Activated CD4-positive, alpha-beta T cell treated with anti-CD3 and anti-CD28 coated beads, Interleukin-2, amount 10 ng/mL, durations not matched to agents 7 days and 5 days (primary cell): ENCODE data around the gene ATF7IP. TPM values are rescaled to one million over a fixed set of nuclear protein-coding genes. Genes with fewer than 3 reads are reported as not detected.
"Not testable (repeated sequence)": the region's sequence is repeated elsewhere in the genome, so short reads cannot be mapped to it uniquely, and the experiment has no call there.

Experiments used
- CTCF ChIA-PET: fragments of 350-600 bp; sonication (Branson Sonifier 250); formaldehyde crosslinking; loops from one replicate; lab custom pipeline; 2021; ENCODE audit warnings: antibody characterized with exemption; lab: Charles Lee
- POLR2A ChIA-PET: fragments of 350-600 bp; sonication (Branson Sonifier 250); formaldehyde crosslinking; loops from one replicate; lab custom pipeline; 2021; ENCODE audit warnings: antibody characterized with exemption; lab: Charles Lee
- DNase-seq: peaks from one replicate; pipeline ENCODE4 v3.0.0-alpha.2; 2020
- H3K27ac Mint-ChIP-seq: one replicate; pipeline ENCODE4 v1.8.0; 2021; ENCODE audit warnings: mild to moderate bottlenecking, moderate library complexity, mixed read lengths
- H3K27me3 Mint-ChIP-seq: one replicate; pipeline ENCODE4 v1.8.0; 2021; ENCODE audit warnings: mixed read lengths
- H3K36me3 Mint-ChIP-seq: one replicate; pipeline ENCODE4 v1.8.0; 2021; ENCODE audit warnings: low read depth, mixed read lengths
- H3K4me1 Mint-ChIP-seq: one replicate; pipeline ENCODE4 v1.8.0; 2021; ENCODE audit warnings: mixed read lengths
- H3K4me3 Mint-ChIP-seq: one replicate; pipeline ENCODE4 v1.8.0; 2021; ENCODE audit warnings: mild to moderate bottlenecking, moderate library complexity, mixed read lengths
- H3K9me3 Mint-ChIP-seq: one replicate; pipeline ENCODE4 v1.8.0; 2021; ENCODE audit warnings: mixed read lengths
- total RNA-seq, 2 experiments: library from RNA; stranded (reverse); gene quantifications; one replicate each; pipeline ENCODE4 v1.2.3, GENCODE V29; 2021

ATF7IP gene
- total RNA-seq, 2 experiments from 2014 or later = 96.7 to 108 TPM

DNA sequence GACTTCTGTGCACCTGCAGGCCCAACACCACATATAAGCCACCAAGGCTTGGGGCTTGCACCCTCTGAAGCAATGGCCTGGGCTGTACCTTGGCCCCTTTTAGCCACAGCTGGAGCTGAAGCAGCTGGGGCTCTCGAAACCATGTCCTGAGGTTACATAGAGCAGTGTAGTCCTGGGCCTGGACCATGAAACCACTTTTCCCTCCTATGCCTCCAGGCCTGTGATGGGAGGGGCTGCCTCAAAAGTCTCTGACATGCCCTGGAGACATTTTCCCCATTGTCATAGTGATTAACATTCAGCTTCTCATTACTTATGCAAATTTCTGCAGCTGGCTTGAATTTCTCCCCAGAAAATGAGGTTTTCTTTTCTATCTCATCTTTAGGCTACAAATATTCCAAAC, 13.4 kb upstream of the ATF7IP start:
- CTCF ChIA-PET, H3K27ac Mint-ChIP-seq, POLR2A ChIA-PET, H3K4me3 Mint-ChIP-seq, H3K27me3 Mint-ChIP-seq, H3K36me3 Mint-ChIP-seq, H3K4me1 Mint-ChIP-seq, DNase-seq: not testable (repeated sequence)
- peaks cover 40% of the 10 kb centered on the region for H3K9me3 Mint-ChIP-seq

DNA sequence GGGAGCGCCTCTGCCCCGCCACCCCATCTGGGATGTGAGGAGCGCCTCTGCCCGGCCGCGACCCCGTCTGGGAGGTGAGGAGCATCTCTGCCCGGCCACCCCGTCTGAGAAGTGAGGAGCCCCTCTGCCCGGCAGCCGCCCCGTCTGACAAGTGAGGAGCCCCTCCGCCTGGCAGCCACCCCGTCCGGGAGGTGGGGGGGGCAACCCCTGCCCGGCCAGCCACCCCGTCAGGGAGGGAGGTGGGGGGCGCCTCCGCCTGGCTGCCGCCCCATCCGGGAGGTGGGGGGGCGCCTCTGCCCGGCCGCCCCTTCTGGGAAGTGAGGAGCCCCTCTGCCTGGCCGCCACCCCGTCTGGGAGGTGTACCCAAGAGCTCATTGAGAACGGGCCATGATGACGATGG, 10.8 kb upstream of the ATF7IP start:
- CTCF ChIA-PET, DNase-seq, POLR2A ChIA-PET, H3K4me1 Mint-ChIP-seq, H3K36me3 Mint-ChIP-seq, H3K4me3 Mint-ChIP-seq, H3K27ac Mint-ChIP-seq, H3K27me3 Mint-ChIP-seq: not testable (repeated sequence)
- peaks cover 33% of the 10 kb centered on the region for H3K9me3 Mint-ChIP-seq

- Mint-ChIP-seq H3K36me3 (peaks cover 5% of the 10 kb centered on the region), H3K27ac (no peak overlapping the region), H3K27me3 (no peaks in the 10 kb centered on the region), H3K4me3 (no peak overlapping the region), H3K9me3 (peaks cover 25% of the 10 kb centered on the region), H3K4me1 (no peaks in the 10 kb centered on the region)
- ChIA-PET POLR2A (no interaction called here), CTCF (no interaction called here)
- no peak for DNase-seq
These were observed 9.3 kb upstream of the ATF7IP start for GRCh38 chr12:14356147-14356546.

DNA sequence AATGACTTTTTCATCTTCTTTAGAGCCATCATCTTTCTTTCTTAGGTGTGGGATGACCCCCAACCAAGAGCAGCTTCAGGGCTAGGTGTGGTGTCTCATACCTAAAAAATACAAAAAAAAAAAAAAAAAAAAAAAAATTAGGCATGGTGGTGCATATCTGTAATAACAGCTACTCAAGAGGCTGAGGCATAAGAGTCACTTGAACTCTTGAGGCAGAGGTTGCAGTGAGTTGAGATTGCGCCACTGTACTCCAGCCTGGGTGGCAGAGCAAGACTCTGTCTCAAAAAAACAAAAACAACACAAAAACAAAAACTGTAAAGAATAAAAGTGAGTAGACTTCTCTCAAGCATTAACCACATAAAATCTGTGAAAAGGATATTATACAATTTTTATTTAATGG, 8.0 kb upstream of the ATF7IP start:
- Mint-ChIP-seq H3K36me3 (peaks cover 7% of the 10 kb centered on the region), H3K27me3 (no peaks in the 10 kb centered on the region), H3K27ac (no peak overlapping the region), H3K9me3 (peaks cover 20% of the 10 kb centered on the region), H3K4me1 (peaks cover 4% of the 10 kb centered on the region), H3K4me3 (no peak overlapping the region)
- CTCF ChIA-PET = no interaction called here
- POLR2A ChIA-PET = interaction anchor here (0.6 kb wide), 1 partner anchor 54 kb away, joined by 3 read pairs; no protein-coding TSS in a partner anchor
- no peak for DNase-seq

DNA sequence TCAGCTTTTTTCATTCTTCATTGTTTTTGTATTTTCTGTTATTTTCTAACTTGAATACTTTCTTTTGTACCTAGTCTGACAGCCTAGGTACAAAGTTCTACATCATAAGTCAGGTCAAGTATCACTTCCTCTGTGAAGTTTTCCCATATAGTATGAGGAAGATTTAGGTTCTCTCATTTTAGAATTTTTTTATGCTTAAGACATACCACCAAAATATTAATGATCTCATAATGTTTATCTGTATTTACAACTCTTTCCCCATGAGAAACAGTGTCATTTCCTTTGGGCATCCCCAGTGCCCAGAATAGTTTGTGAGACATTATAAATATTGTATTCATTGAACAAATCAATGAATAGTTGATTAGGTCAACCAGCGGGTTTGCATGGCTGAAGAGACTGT, 3.1 kb upstream of the ATF7IP start:
- no peak for DNase-seq
- CTCF ChIA-PET = interaction anchor here (0.9 kb wide), 1 partner anchor 104 kb away, joined by 3 read pairs; no protein-coding TSS in a partner anchor
- Mint-ChIP-seq H3K4me1 (peaks cover 14% of the 10 kb centered on the region), H3K27ac (no peak overlapping the region), H3K4me3 (no peak overlapping the region), H3K36me3 (peaks cover 15% of the 10 kb centered on the region), H3K9me3 (peaks cover 7% of the 10 kb centered on the region), H3K27me3 (no peaks in the 10 kb centered on the region)
- POLR2A ChIA-PET = no interaction called here

GRCh38 chr12:14364583-14365271, 755 bp upstream of the ATF7IP start:
- H3K4me3 Mint-ChIP-seq = peak overlapping the region; percentile 90
- POLR2A ChIA-PET = interaction anchor here (0.8 to 1.4 kb wide), 7 partner anchors 20 to 405 kb away, joined by 3 to 34 read pairs (median 5); no protein-coding TSS in a partner anchor
- CTCF ChIA-PET = interaction anchor here (1.0 to 1.6 kb wide), 12 partner anchors 20 to 140 kb away, joined by 3 to 16 read pairs (median 5); no protein-coding TSS in a partner anchor
- H3K36me3 Mint-ChIP-seq = peaks cover 22% of the 10 kb centered on the region
- no peak for DNase-seq
- H3K27ac Mint-ChIP-seq = peak overlapping the region; percentile 99
- H3K27me3 Mint-ChIP-seq = no peaks in the 10 kb centered on the region
- peaks cover 7% of the 10 kb centered on the region for H3K9me3 Mint-ChIP-seq
- H3K4me1 Mint-ChIP-seq = peaks cover 21% of the 10 kb centered on the region

- H3K4me3 Mint-ChIP-seq = peak overlapping the region; percentile 90
- H3K4me1 Mint-ChIP-seq = peaks cover 33% of the 10 kb centered on the region
- H3K27me3 Mint-ChIP-seq = no peaks in the 10 kb centered on the region
- ChIA-PET POLR2A (interaction anchor here (0.7 to 1.4 kb wide), 5 partner anchors 16 to 404 kb away, joined by 3 to 34 read pairs (median 4); no protein-coding TSS in a partner anchor), CTCF (interaction anchor here (0.7 to 1.6 kb wide), 14 partner anchors 11 to 141 kb away, joined by 3 to 16 read pairs (median 5); no protein-coding TSS in a partner anchor)
- DNase-seq = peak; percentile 12
- H3K27ac Mint-ChIP-seq = peak overlapping the region; percentile 99
- H3K36me3 Mint-ChIP-seq = peaks cover 32% of the 10 kb centered on the region
- H3K9me3 Mint-ChIP-seq = peaks cover 6% of the 10 kb centered on the region
These were observed 942 bp downstream of the ATF7IP start for GRCh38 chr12:14366209-14367039.

DNA sequence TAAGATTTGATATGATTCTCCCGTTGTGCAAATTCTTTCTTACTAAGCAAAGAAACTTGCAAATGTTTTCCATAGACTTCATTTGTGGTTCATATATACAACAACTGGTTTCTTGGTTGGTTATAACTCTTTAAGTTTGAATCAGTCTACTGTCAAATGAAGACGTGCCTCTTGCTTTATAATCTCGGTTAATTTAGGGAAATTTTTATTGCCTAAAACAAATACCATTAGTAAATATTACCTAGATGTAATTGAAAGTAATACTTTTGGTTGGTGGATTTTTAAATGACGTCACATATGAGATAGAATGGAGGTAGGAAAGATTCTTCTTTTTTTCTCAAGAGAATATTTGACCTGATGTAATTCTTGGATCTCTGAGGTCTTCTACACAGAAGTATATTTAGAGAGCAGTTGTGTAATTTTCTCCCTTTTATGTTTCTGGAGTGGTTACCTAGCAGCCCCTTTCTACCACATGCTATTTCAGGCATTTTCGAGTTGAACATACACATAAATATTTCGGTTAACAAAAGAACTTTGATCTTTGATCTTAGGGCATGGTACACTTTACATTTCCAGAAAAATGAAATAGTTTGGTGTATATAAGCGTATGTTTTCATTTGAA, 1.7 kb downstream of the ATF7IP start:
- H3K36me3 Mint-ChIP-seq = peaks cover 37% of the 10 kb centered on the region
- POLR2A ChIA-PET = no interaction called here
- peak overlapping the region; percentile 99 for H3K27ac Mint-ChIP-seq
- H3K27me3 Mint-ChIP-seq = no peaks in the 10 kb centered on the region
- peaks cover 38% of the 10 kb centered on the region for H3K4me1 Mint-ChIP-seq
- H3K4me3 Mint-ChIP-seq = peak overlapping the region; percentile 90
- CTCF ChIA-PET = no interaction called here
- DNase-seq = peak; percentile 23
- peaks cover 6% of the 10 kb centered on the region for H3K9me3 Mint-ChIP-seq

- CTCF ChIA-PET = interaction anchor here (1.4 kb wide), 1 partner anchor 30 kb away, joined by 3 read pairs; no protein-coding TSS in a partner anchor
These were observed 3.8 kb downstream of the ATF7IP start for GRCh38 chr12:14369311-14369710.

GRCh38 chr12:14373217-14373616, 7.7 kb downstream of the ATF7IP start:
- H3K4me1 Mint-ChIP-seq = peaks cover 48% of the 10 kb centered on the region
- peaks cover 63% of the 10 kb centered on the region for H3K36me3 Mint-ChIP-seq
- ChIA-PET CTCF (interaction anchor here (0.8 to 1.1 kb wide), 5 partner anchors 8 to 135 kb away, joined by 3 to 4 read pairs (median 3); partner anchors contain the start of gene ATF7IP), POLR2A (interaction anchor here (0.7 to 1.4 kb wide), 3 partner anchors 12 to 22 kb away, joined by 3 to 5 read pairs (median 4); no protein-coding TSS in a partner anchor)
- H3K27ac Mint-ChIP-seq = no peak overlapping the region
- H3K27me3 Mint-ChIP-seq = no peaks in the 10 kb centered on the region
- H3K4me3 Mint-ChIP-seq = no peak overlapping the region
- DNase-seq = no peak
- peaks cover 8% of the 10 kb centered on the region for H3K9me3 Mint-ChIP-seq

More at GRCh38 chr12:14369311-14369710, 3.8 kb downstream of the ATF7IP start:
- peaks cover 47% of the 10 kb centered on the region for H3K4me1 Mint-ChIP-seq
- no peak overlapping the region for H3K4me3 Mint-ChIP-seq
- peaks cover 4% of the 10 kb centered on the region for H3K9me3 Mint-ChIP-seq
- no peak overlapping the region for H3K27ac Mint-ChIP-seq
- H3K36me3 Mint-ChIP-seq = peaks cover 47% of the 10 kb centered on the region
- POLR2A ChIA-PET = no interaction called here
- H3K27me3 Mint-ChIP-seq = no peaks in the 10 kb centered on the region
- no peak for DNase-seq

- DNase-seq = no peak
- Mint-ChIP-seq H3K36me3 (peaks cover 74% of the 10 kb centered on the region), H3K9me3 (peaks cover 24% of the 10 kb centered on the region), H3K27me3 (no peaks in the 10 kb centered on the region), H3K4me1 (peaks cover 27% of the 10 kb centered on the region), H3K4me3 (no peak overlapping the region), H3K27ac (no peak overlapping the region)
- CTCF ChIA-PET = no interaction called here
- POLR2A ChIA-PET = no interaction called here
These were observed 14.0 kb downstream of the ATF7IP start for GRCh38 chr12:14379508-14379907.
